Activated T-cell treated with anti-CD3 and anti-CD28 coated beads for 24 hours (primary cell): ENCODE results near the gene NFATC2IP.
A peak's percentile ranks its signal among the peaks of the same experiment; 100 is the strongest.
"Not testable (repeated sequence)": the region's sequence is repeated elsewhere in the genome, so short reads cannot be mapped to it uniquely, and the experiment has no call there.

ENCODE experiments used
- DNase-seq: peaks from one replicate; pipeline ENCODE4 v3.0.0-alpha.2; 2020; ENCODE audit warnings: low read depth

Gene NFATC2IP

GRCh38 chr16:28974007-28974436, 23.3 kb downstream of the NFATC2IP start:
- DNase-seq, result peak; percentile 31

GRCh38 chr16:28974437-28975157, 23.9 kb downstream of the NFATC2IP start, which contains the start of gene SPNS1:
Gene SPNS1, plus strand, starts transcription at chr16:28974778. Its CDS starts 374 bp downstream, at chr16:28975152.
- peak; percentile 90 for DNase-seq

GRCh38 chr16:28975158-28975599, 24.4 kb downstream of the NFATC2IP start:
- no peak for DNase-seq

- DNase-seq, result no peak
Observed at GRCh38 chr16:28977703-28978662, 27.2 kb downstream of the NFATC2IP start.

- not testable (repeated sequence) for DNase-seq
Observed at GRCh38 chr16:28980330-28980729, 29.6 kb downstream of the NFATC2IP start.

- DNase-seq, result no peak
Observed at GRCh38 chr16:28980929-28981328, 30.2 kb downstream of the NFATC2IP start.

GRCh38 chr16:28981517-28981916, 30.8 kb downstream of the NFATC2IP start:
- DNase-seq, result peak; percentile 47

GRCh38 chr16:28982418-28982817, 31.7 kb downstream of the NFATC2IP start:
- no peak for DNase-seq

GRCh38 chr16:28982949-28983348, 32.2 kb downstream of the NFATC2IP start:
- no peak for DNase-seq

- DNase-seq, result no peak
Observed at GRCh38 chr16:28983644-28984043, 32.9 kb downstream of the NFATC2IP start.

- no peak for DNase-seq
Observed at GRCh38 chr16:28984091-28984490, 33.4 kb downstream of the NFATC2IP start.

- DNase-seq, result peak; percentile 68
Observed at GRCh38 chr16:28984619-28985135, 33.9 kb downstream of the NFATC2IP start, which contains the start of gene LAT. Gene LAT, plus strand, starts transcription at chr16:28985052. Its CDS starts 366 bp downstream, at chr16:28985418.

GRCh38 chr16:28985211-28986041, 34.7 kb downstream of the NFATC2IP start:
- no peak for DNase-seq

GRCh38 chr16:28986046-28986445, 35.3 kb downstream of the NFATC2IP start:
- DNase-seq, result no peak

GRCh38 chr16:28986492-28986891, 35.8 kb downstream of the NFATC2IP start:
- no peak for DNase-seq

- no peak for DNase-seq
Observed at GRCh38 chr16:28987170-28987853, 36.6 kb downstream of the NFATC2IP start.

- no peak for DNase-seq
Observed at GRCh38 chr16:28989363-28989762, 38.6 kb downstream of the NFATC2IP start.

GRCh38 chr16:28990375-28991040, 39.8 kb downstream of the NFATC2IP start:
- DNase-seq, result peak; percentile 73

GRCh38 chr16:28991687-28992086, 41.0 kb downstream of the NFATC2IP start:
- no peak for DNase-seq

GRCh38 chr16:28992496-28992895, 41.8 kb downstream of the NFATC2IP start:
- no peak for DNase-seq
